Measurements from ENCODE around the gene CDK5.

The CDK5 gene

GRCh38 chr7:151101621-151102396 is 44.1 kb upstream of the CDK5 start:
- H3K27ac ChIP-seq (ENCODE audit: low read length), result no peak overlapping the region
- no peaks in the 10 kb centered on the region for H3K9me3 ChIP-seq (ENCODE audit: insufficient read depth, low read length)
- H3K9ac ChIP-seq (ENCODE audit: low read length), result no peak overlapping the region
- H3K4me1 ChIP-seq (ENCODE audit: low read length), result no peaks in the 10 kb centered on the region
- TF ChIP-seq CTCF (IDR thresholded peaks at IDR 0.05; ENCODE audit: low read depth, low read length) (no peak), EZH2phosphoT487 (IDR thresholded peaks at IDR 0.05; ENCODE audit: low read depth) (no peak)
- no peak overlapping the region for H3K4me2 ChIP-seq (ENCODE audit: low read length)
- H3K27me3 ChIP-seq (ENCODE audit: low read depth, low read length), result no peaks in the 10 kb centered on the region
- H3K4me3 ChIP-seq (ENCODE audit: low read length), result no peak overlapping the region
- H3K79me2 ChIP-seq (ENCODE audit: low read length), result peaks cover 48% of the 10 kb centered on the region
- H4K20me1 ChIP-seq (ENCODE audit: insufficient read depth, low read length), result peaks cover 45% of the 10 kb centered on the region
- H2AFZ ChIP-seq (ENCODE audit: low read depth, low read length), result no peak overlapping the region
- H3K36me3 ChIP-seq (replicated peaks; ENCODE audit: low read depth, low read length), result no peaks in the 10 kb centered on the region

GRCh38 chr7:151100921-151101320 is 43.2 kb upstream of the CDK5 start:
- Histone ChIP-seq H3K79me2 (ENCODE audit: low read length) (peaks cover 56% of the 10 kb centered on the region), H3K36me3 (replicated peaks; ENCODE audit: low read depth, low read length) (peaks cover 3% of the 10 kb centered on the region), H3K4me3 (ENCODE audit: low read length) (no peak overlapping the region), H3K9ac (ENCODE audit: low read length) (no peak overlapping the region), H3K27ac (ENCODE audit: low read length) (no peak overlapping the region), H3K9me3 (ENCODE audit: insufficient read depth, low read length) (no peaks in the 10 kb centered on the region), H2AFZ (ENCODE audit: low read depth, low read length) (no peak overlapping the region), H3K4me2 (ENCODE audit: low read length) (no peak overlapping the region), H4K20me1 (ENCODE audit: insufficient read depth, low read length) (peaks cover 48% of the 10 kb centered on the region), H3K4me1 (ENCODE audit: low read length) (no peaks in the 10 kb centered on the region), H3K27me3 (ENCODE audit: low read depth, low read length) (no peaks in the 10 kb centered on the region)
- no peak for TF ChIP-seq CTCF (IDR thresholded peaks at IDR 0.05; ENCODE audit: low read depth, low read length)
- no peak for TF ChIP-seq EZH2phosphoT487 (IDR thresholded peaks at IDR 0.05; ENCODE audit: low read depth)

GRCh38 chr7:151099486-151100211 is 42.0 kb upstream of the CDK5 start:
- H4K20me1 ChIP-seq (ENCODE audit: insufficient read depth, low read length), result peaks cover 60% of the 10 kb centered on the region
- peaks cover 5% of the 10 kb centered on the region for H3K36me3 ChIP-seq (replicated peaks; ENCODE audit: low read depth, low read length)
- H3K9ac ChIP-seq (ENCODE audit: low read length), result no peak overlapping the region
- no peak overlapping the region for H2AFZ ChIP-seq (ENCODE audit: low read depth, low read length)
- no peaks in the 10 kb centered on the region for H3K27me3 ChIP-seq (ENCODE audit: low read depth, low read length)
- no peaks in the 10 kb centered on the region for H3K9me3 ChIP-seq (ENCODE audit: insufficient read depth, low read length)
- no peak overlapping the region for H3K27ac ChIP-seq (ENCODE audit: low read length)
- H3K4me3 ChIP-seq (ENCODE audit: low read length), result no peak overlapping the region
- no peaks in the 10 kb centered on the region for H3K4me1 ChIP-seq (ENCODE audit: low read length)
- no peak overlapping the region for H3K4me2 ChIP-seq (ENCODE audit: low read length)
- no peak for TF ChIP-seq CTCF (IDR thresholded peaks at IDR 0.05; ENCODE audit: low read depth, low read length)
- no peak for TF ChIP-seq EZH2phosphoT487 (IDR thresholded peaks at IDR 0.05; ENCODE audit: low read depth)
- peaks cover 67% of the 10 kb centered on the region for H3K79me2 ChIP-seq (ENCODE audit: low read length)

- H2AFZ ChIP-seq (ENCODE audit: low read depth, low read length), result no peak overlapping the region
- H3K4me3 ChIP-seq (ENCODE audit: low read length), result no peak overlapping the region
- no peak overlapping the region for H3K27ac ChIP-seq (ENCODE audit: low read length)
- TF ChIP-seq EZH2phosphoT487 (IDR thresholded peaks at IDR 0.05; ENCODE audit: low read depth), result no peak
- TF ChIP-seq CTCF (IDR thresholded peaks at IDR 0.05; ENCODE audit: low read depth, low read length), result no peak
- H3K9me3 ChIP-seq (ENCODE audit: insufficient read depth, low read length), result no peaks in the 10 kb centered on the region
- no peaks in the 10 kb centered on the region for H3K27me3 ChIP-seq (ENCODE audit: low read depth, low read length)
- H3K79me2 ChIP-seq (ENCODE audit: low read length), result peaks cover 86% of the 10 kb centered on the region
- no peaks in the 10 kb centered on the region for H3K4me1 ChIP-seq (ENCODE audit: low read length)
- H3K36me3 ChIP-seq (replicated peaks; ENCODE audit: low read depth, low read length), result peaks cover 5% of the 10 kb centered on the region
- H4K20me1 ChIP-seq (ENCODE audit: insufficient read depth, low read length), result peaks cover 59% of the 10 kb centered on the region
- no peak overlapping the region for H3K4me2 ChIP-seq (ENCODE audit: low read length)
- H3K9ac ChIP-seq (ENCODE audit: low read length), result no peak overlapping the region
Measured at GRCh38 chr7:151095828-151096475, 38.3 kb upstream of the CDK5 start.
